PC-3 (cell line): ENCODE measurements around the gene DOCK1. TPM values are rescaled to one million over a fixed set of nuclear protein-coding genes. Genes with fewer than 3 reads are reported as not detected.
A peak's percentile ranks its signal among the peaks of the same experiment; 100 is the strongest.

ENCODE experiments used
- ATAC-seq: fragments of 200-7000 bp; cut with Tn5 transposase; 2 replicates; pipeline ENCODE4 v1.9.1; 2020; ENCODE audit warnings: mild to moderate bottlenecking, moderate library complexity
- BruUV-seq: library from RNA; stranded (reverse); fragments of 400-500 nt; replicated peaks from 2 replicates; lab custom pipeline; 2021; lab: Mats Ljungman, UMichigan
- CTCF ChIA-PET: fragments of 300-600 bp; sonication (Branson Sonifier 250); formaldehyde crosslinking; loops from one replicate; lab custom pipeline; 2022; ENCODE audit warnings: antibody characterized with exemption; lab: Charles Lee
- POLR2A ChIA-PET: fragments of 300-600 bp; sonication (Branson Sonifier 250); formaldehyde crosslinking; loops from one replicate; lab custom pipeline; 2022; ENCODE audit warnings: antibody characterized with exemption; ENCODE audit not compliant: unreplicated experiment; lab: Charles Lee
- DNase-seq: peaks from one replicate; pipeline ENCODE4 v3.0.0-alpha.2; 2015
- H2AFZ ChIP-seq: fragments of 300-600 bp; sonication (generic); 2 replicates; pipeline ENCODE4 v1.6.0; 2016; ENCODE audit warnings: antibody characterized with exemption, low read length
- H3F3A ChIP-seq: fragments of 300-600 bp; sonication (generic); one replicate; pipeline ENCODE4 v1.6.0; 2017; ENCODE audit warnings: antibody characterized with exemption, low read length, control low read depth, mild to moderate bottlenecking; ENCODE audit not compliant: unreplicated experiment
- H3K27ac ChIP-seq: fragments of 300-600 bp; sonication (generic); 2 replicates; pipeline ENCODE4 v1.5.1; 2016; ENCODE audit warnings: mild to moderate bottlenecking, low read length
- H3K27me3 ChIP-seq: fragments of 300-600 bp; sonication (generic); 2 replicates; pipeline ENCODE4 v1.6.1; 2016; ENCODE audit warnings: low read length, mixed read lengths
- H3K36me3 ChIP-seq: fragments of 300-600 bp; sonication (generic); 2 replicates; pipeline ENCODE4 v1.6.1; 2016; ENCODE audit warnings: low read depth, mixed run types, low read length, mixed read lengths
- H3K4me1 ChIP-seq: fragments of 300-600 bp; sonication (generic); 2 replicates; pipeline ENCODE4 v1.5.1; 2016; ENCODE audit warnings: low read length; ENCODE audit not compliant: insufficient read depth
- H3K4me2 ChIP-seq: fragments of 300-600 bp; sonication (generic); 2 replicates; pipeline ENCODE4 v1.6.0; 2016; ENCODE audit warnings: low read length
- H3K4me3 ChIP-seq: fragments of 300-600 bp; sonication (generic); 2 replicates; pipeline ENCODE4 v1.5.1; 2016; ENCODE audit warnings: mild to moderate bottlenecking, low read length, mixed read lengths
- H3K79me2 ChIP-seq: fragments of 300-600 bp; sonication (generic); 2 replicates; pipeline ENCODE4 v1.6.1; 2017; ENCODE audit warnings: low read length, mixed read lengths
- H3K9ac ChIP-seq: fragments of 300-600 bp; sonication (generic); 2 replicates; pipeline ENCODE4 v1.6.0; 2016; ENCODE audit warnings: mild to moderate bottlenecking, low read length
- H3K9me2 ChIP-seq: fragments of 300-600 bp; sonication (generic); replicated peaks from 2 replicates; pipeline ENCODE4 v1.6.1; 2016; ENCODE audit warnings: mixed run types, low read length, mixed read lengths
- H3K9me3 ChIP-seq: fragments of 300-600 bp; sonication (generic); 2 replicates; pipeline ENCODE4 v1.6.1; 2016; ENCODE audit warnings: low read length, mixed read lengths
- H4K20me1 ChIP-seq: fragments of 300-600 bp; sonication (generic); 2 replicates; pipeline ENCODE4 v1.6.1; 2016; ENCODE audit warnings: low read length, mixed read lengths
- CTCF ChIP-seq: fragments of 300-600 bp; sonication (generic); conservative IDR thresholded peaks from 2 replicates; pipeline ENCODE4 v1.5.1; 2017; ENCODE audit warnings: antibody characterized with exemption, low read depth, mild to moderate bottlenecking, low read length
- EZH2 ChIP-seq: fragments of 300-600 bp; sonication (generic); IDR thresholded peaks from one replicate; pipeline ENCODE4 v1.6.1; 2017; ENCODE audit warnings: antibody characterized with exemption, mild to moderate bottlenecking, low read length; ENCODE audit not compliant: unreplicated experiment
- EZH2phosphoT487 ChIP-seq: fragments of 300-600 bp; sonication (generic); IDR thresholded peaks from 2 replicates; pipeline ENCODE4 v1.6.1; 2018; ENCODE audit warnings: mild to moderate bottlenecking, antibody characterized with exemption, low read length, borderline replicate concordance
- intact Hi-C: fragments of 100-400 bp; cut with micrococcal nuclease; formaldehyde crosslinking; loops from 2 replicates; pipeline ENCODE4 v1.9.0; 2023
- total RNA-seq: library from RNA; depleted of rRNA; stranded (reverse); fragments of >200 nt; gene quantifications from 2 replicates; pipeline ENCODE4 v1.2.3, GENCODE V29; 2014

The DOCK1 gene
- total RNA-seq, 1 experiment from 2014 or later = 34.3 TPM

- no peaks in the 10 kb centered on the region for H3K79me2 ChIP-seq
- H3K4me1 ChIP-seq = no peaks in the 10 kb centered on the region
- no peak for ATAC-seq
- no peak for DNase-seq
- H3K27me3 ChIP-seq = no peaks in the 10 kb centered on the region
- H3F3A ChIP-seq = no peaks in the 10 kb centered on the region
- no peaks in the 10 kb centered on the region for H3K36me3 ChIP-seq
- no peaks in the 10 kb centered on the region for H4K20me1 ChIP-seq
- TF ChIP-seq EZH2 = no peak
- TF ChIP-seq EZH2phosphoT487 = no peak
- no peak for TF ChIP-seq CTCF
- no peaks in the 10 kb centered on the region for H3K9me2 ChIP-seq
- CTCF ChIA-PET = no interaction called here
- H2AFZ ChIP-seq = no peak overlapping the region
- intact Hi-C loops = no loop called here
- H3K9me3 ChIP-seq = no peaks in the 10 kb centered on the region
- H3K27ac ChIP-seq = no peak overlapping the region
- POLR2A ChIA-PET = no interaction called here
- BruUV-seq = no TSS peak
- H3K4me2 ChIP-seq = no peak overlapping the region
- H3K9ac ChIP-seq = no peak overlapping the region
- no peak overlapping the region for H3K4me3 ChIP-seq
Measured at GRCh38 chr10:127194111-127194510, 288.9 kb downstream of the DOCK1 start.

GRCh38 chr10:127194599-127194998 is 289.4 kb downstream of the DOCK1 start:
- no peaks in the 10 kb centered on the region for H3K79me2 ChIP-seq
- no peak for TF ChIP-seq EZH2phosphoT487
- TF ChIP-seq CTCF = no peak
- no peak for TF ChIP-seq EZH2
- no peaks in the 10 kb centered on the region for H3K4me1 ChIP-seq
- H2AFZ ChIP-seq = no peak overlapping the region
- H3K9me3 ChIP-seq = no peaks in the 10 kb centered on the region
- H3F3A ChIP-seq = no peaks in the 10 kb centered on the region
- H3K9me2 ChIP-seq = no peaks in the 10 kb centered on the region
- H3K27me3 ChIP-seq = no peaks in the 10 kb centered on the region
- POLR2A ChIA-PET = no interaction called here
- intact Hi-C loops = no loop called here
- H3K4me2 ChIP-seq = no peak overlapping the region
- no TSS peak for BruUV-seq
- H4K20me1 ChIP-seq = no peaks in the 10 kb centered on the region
- no peak overlapping the region for H3K9ac ChIP-seq
- H3K36me3 ChIP-seq = no peaks in the 10 kb centered on the region
- H3K4me3 ChIP-seq = no peak overlapping the region
- H3K27ac ChIP-seq = no peak overlapping the region
- DNase-seq (no peak), ATAC-seq (no peak)
- CTCF ChIA-PET = no interaction called here

DNA sequence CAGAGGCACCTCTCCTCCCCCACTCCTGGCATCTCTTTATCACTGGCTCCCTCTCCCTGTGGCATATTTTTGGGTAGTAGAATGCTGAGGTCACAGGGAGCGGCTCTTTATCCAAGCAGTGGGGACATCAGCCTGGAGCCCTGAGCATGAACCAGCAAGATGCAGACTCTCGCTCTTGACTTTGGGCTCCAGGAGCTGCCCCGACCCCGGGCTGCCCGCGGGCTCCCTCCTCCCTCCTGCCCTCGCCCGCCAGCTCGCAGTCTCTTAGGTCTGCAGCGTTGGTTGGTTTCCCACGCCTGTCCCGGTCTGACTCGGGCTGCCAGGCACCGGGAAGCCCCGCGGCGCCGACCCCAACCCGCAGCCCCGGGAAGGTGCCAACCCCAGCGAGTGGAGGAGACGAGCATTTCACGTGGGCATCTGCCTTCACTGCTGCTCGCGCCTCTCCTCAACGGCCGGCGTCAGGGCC is 289.8 kb downstream of the DOCK1 start:
- H2AFZ ChIP-seq = no peak overlapping the region
- H3K27me3 ChIP-seq = no peaks in the 10 kb centered on the region
- no peaks in the 10 kb centered on the region for H3K9me2 ChIP-seq
- peak; percentile 8; the same call in 1 of the 2 replicates for ATAC-seq
- H3K4me3 ChIP-seq = peak overlapping the region; percentile 62; the same call in 1 of the 2 replicates
- peak overlapping the region; percentile 81; the same call in 1 of the 2 replicates for H3K4me2 ChIP-seq
- no peak for DNase-seq
- ChIA-PET POLR2A (no interaction called here), CTCF (no interaction called here)
- no peak for TF ChIP-seq CTCF
- TF ChIP-seq EZH2 = no peak
- no peak for TF ChIP-seq EZH2phosphoT487
- H3K4me1 ChIP-seq = no peaks in the 10 kb centered on the region
- intact Hi-C loops = no loop called here
- H3K27ac ChIP-seq = no peak overlapping the region
- H3K9ac ChIP-seq = no peak overlapping the region
- no TSS peak for BruUV-seq
- H3K9me3 ChIP-seq = no peaks in the 10 kb centered on the region
- no peaks in the 10 kb centered on the region for H3K79me2 ChIP-seq
- no peaks in the 10 kb centered on the region for H4K20me1 ChIP-seq
- no peaks in the 10 kb centered on the region for H3F3A ChIP-seq
- no peaks in the 10 kb centered on the region for H3K36me3 ChIP-seq
